Mesendoderm (in vitro differentiated cells): Measurements from ENCODE around the gene STX7.
"Not testable (repeated sequence)": the region's sequence is repeated elsewhere in the genome, so short reads cannot be mapped to it uniquely, and the experiment has no call there.

Experiments used
- DNase-seq: peaks from one replicate; pipeline ENCODE4 v3.0.0; 2013
- H2AK5ac ChIP-seq: 2 replicates; pipeline ENCODE4 v1.6.1; 2013; ENCODE audit warnings: low read length, inconsistent platforms
- H2BK120ac ChIP-seq: 2 replicates; pipeline ENCODE4 v1.6.1; 2013; ENCODE audit warnings: low read depth, mild to moderate bottlenecking, low read length, moderate library complexity, mixed read lengths
- H2BK15ac ChIP-seq: replicated peaks from 2 replicates; pipeline ENCODE4 v1.6.1; 2013; ENCODE audit warnings: low read depth, mild to moderate bottlenecking, moderate library complexity
- H2BK5ac ChIP-seq: 2 replicates; pipeline ENCODE4 v1.6.1; 2013; ENCODE audit warnings: low read length, inconsistent platforms
- H3K18ac ChIP-seq: 2 replicates; pipeline ENCODE4 v1.6.1; 2013; ENCODE audit warnings: mild to moderate bottlenecking, low read length, mixed read lengths
- H3K23ac ChIP-seq: one replicate; pipeline ENCODE4 v1.6.1; 2013; ENCODE audit warnings: low read length
- H3K27ac ChIP-seq: 2 replicates; pipeline ENCODE4 v1.5.1; 2013; ENCODE audit warnings: low read depth, mild to moderate bottlenecking, inconsistent platforms, low read length, moderate library complexity
- H3K27me3 ChIP-seq: 2 replicates; pipeline ENCODE4 v1.6.1; 2013; ENCODE audit warnings: low read length, control low read depth, mild to moderate bottlenecking, inconsistent platforms; ENCODE audit not compliant: insufficient read depth, poor library complexity
- H3K36me3 ChIP-seq: 2 replicates; pipeline ENCODE4 v1.6.1; 2013; ENCODE audit warnings: low read length, inconsistent platforms; ENCODE audit not compliant: control insufficient read depth, insufficient read depth
- H3K4ac ChIP-seq: one replicate; pipeline ENCODE4 v1.6.1; 2013; ENCODE audit warnings: low read depth, mild to moderate bottlenecking, low read length, moderate library complexity
- H3K4me1 ChIP-seq: 2 replicates; pipeline ENCODE4 v1.6.1; 2013; ENCODE audit warnings: low read depth, low read length, inconsistent platforms; ENCODE audit not compliant: control insufficient read depth
- H3K4me2 ChIP-seq: 2 replicates; pipeline ENCODE4 v1.6.1; 2013; ENCODE audit warnings: low read length
- H3K4me3 ChIP-seq: 2 replicates; pipeline ENCODE4 v1.5.1; 2013; ENCODE audit warnings: mild to moderate bottlenecking, low read length
- H3K56ac ChIP-seq: one replicate; pipeline ENCODE4 v1.6.1; 2013; ENCODE audit warnings: low read length
- H3K79me1 ChIP-seq: 2 replicates; pipeline ENCODE4 v1.6.1; 2013; ENCODE audit warnings: low read length, inconsistent platforms
- H3K79me2 ChIP-seq: 2 replicates; pipeline ENCODE4 v1.6.1; 2013; ENCODE audit warnings: mild to moderate bottlenecking, low read length; ENCODE audit not compliant: control insufficient read depth, insufficient read depth
- H3K9ac ChIP-seq: 2 replicates; pipeline ENCODE4 v1.6.1; 2013; ENCODE audit warnings: low read length, inconsistent platforms
- H4K5ac ChIP-seq: one replicate; pipeline ENCODE4 v1.6.1; 2013; ENCODE audit warnings: low read length
- H4K8ac ChIP-seq: one replicate; pipeline ENCODE4 v1.6.1; 2013; ENCODE audit warnings: low read depth, mild to moderate bottlenecking, control low read depth, low read length, moderate library complexity
- WGBS: extraction: QIAGEN DNeasy Blood & Tissue Kit; methylation state at CpG from one replicate; pipeline ENCODE4 v1.1.7; 2013; ENCODE audit warnings: low lambda C conversion rate, missing lambda C conversion rate; ENCODE audit not compliant: insufficient coverage; ENCODE audit errors: extremely low coverage; 5-methylcytosine and 5-hydroxymethylcytosine counted together

STX7 gene

DNA sequence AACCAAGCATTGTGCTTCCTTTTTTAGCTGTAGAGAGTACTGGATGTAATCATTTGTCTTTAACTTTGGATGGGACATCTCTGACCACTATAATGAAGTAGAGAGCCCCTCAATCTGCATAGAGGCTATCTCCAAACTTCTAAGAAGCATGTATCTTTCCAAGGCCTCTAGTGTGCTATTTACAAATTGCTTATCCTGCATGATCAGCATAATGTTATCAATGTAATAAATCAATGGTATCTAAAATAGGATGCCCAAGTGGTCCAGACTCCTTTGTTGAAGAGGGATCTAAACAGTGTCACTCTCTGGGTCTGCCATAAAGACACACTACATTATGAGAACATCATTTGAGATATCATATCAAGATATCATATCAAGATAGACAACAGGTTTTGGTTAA is 31.9 kb upstream of the STX7 start:
- Histone ChIP-seq H3K79me1 (no peaks in the 10 kb centered on the region), H3K4me3 (no peak overlapping the region), H3K4ac (no peak overlapping the region), H3K9ac (no peak overlapping the region), H3K56ac (no peak overlapping the region), H3K18ac (no peak overlapping the region), H3K4me2 (no peak overlapping the region), H3K27ac (no peak overlapping the region), H3K27me3 (no peaks in the 10 kb centered on the region), H3K79me2 (no peaks in the 10 kb centered on the region), H2BK5ac (no peak overlapping the region), H2BK120ac (no peak overlapping the region), H3K4me1 (no peaks in the 10 kb centered on the region), H2AK5ac (no peak overlapping the region), H2BK15ac (no peak overlapping the region), H4K8ac (no peak overlapping the region), H4K5ac (no peak overlapping the region), H3K23ac (no peak overlapping the region), H3K36me3 (no peaks in the 10 kb centered on the region)
- DNase-seq, result no peak

GRCh38 chr6:132537977-132538376 is 25.1 kb upstream of the STX7 start, which contains the start of gene TAAR9:
Gene TAAR9, plus strand, starts transcription at chr6:132538277. Its CDS starts 13 bp downstream, at chr6:132538290.
- H2AK5ac ChIP-seq, result no peak within 1 kb of the TSS
- H3K79me2 ChIP-seq, result no peaks in the 10 kb centered on the region
- no peaks in the 10 kb centered on the region for H3K27me3 ChIP-seq
- no peak within 1 kb of the TSS for H3K4ac ChIP-seq
- no peak within 1 kb of the TSS for H3K56ac ChIP-seq
- H3K18ac ChIP-seq, result no peak within 1 kb of the TSS
- no peak for DNase-seq
- H3K4me2 ChIP-seq, result no peak within 1 kb of the TSS
- no peak within 1 kb of the TSS for H3K23ac ChIP-seq
- no peaks in the 10 kb centered on the region for H3K4me1 ChIP-seq
- no peak within 1 kb of the TSS for H3K27ac ChIP-seq
- no peaks in the 10 kb centered on the region for H3K79me1 ChIP-seq
- no CpG with 5 or more reads among the region's 4 CpGs for WGBS
- no peak within 1 kb of the TSS for H2BK5ac ChIP-seq
- H3K9ac ChIP-seq, result no peak within 1 kb of the TSS
- H2BK120ac ChIP-seq, result no peak within 1 kb of the TSS
- H2BK15ac ChIP-seq, result no peak within 1 kb of the TSS
- no peak within 1 kb of the TSS for H3K4me3 ChIP-seq
- H4K8ac ChIP-seq, result no peak within 1 kb of the TSS
- no peaks in the 10 kb centered on the region for H3K36me3 ChIP-seq
- H4K5ac ChIP-seq, result no peak within 1 kb of the TSS

- H3K23ac ChIP-seq, result no peak overlapping the region
- H3K36me3 ChIP-seq, result no peaks in the 10 kb centered on the region
- no peak overlapping the region for H2AK5ac ChIP-seq
- H3K27me3 ChIP-seq, result no peaks in the 10 kb centered on the region
- no peak overlapping the region for H3K9ac ChIP-seq
- no peaks in the 10 kb centered on the region for H3K79me1 ChIP-seq
- no peak overlapping the region for H4K5ac ChIP-seq
- no peak overlapping the region for H3K4ac ChIP-seq
- no peak for DNase-seq
- no peak overlapping the region for H3K4me2 ChIP-seq
- H4K8ac ChIP-seq, result no peak overlapping the region
- H2BK120ac ChIP-seq, result no peak overlapping the region
- H3K27ac ChIP-seq, result no peak overlapping the region
- no peaks in the 10 kb centered on the region for H3K79me2 ChIP-seq
- H3K4me3 ChIP-seq, result no peak overlapping the region
- no CpG with 5 or more reads among the region's 3 CpGs for WGBS
- H2BK5ac ChIP-seq, result no peak overlapping the region
- no peak overlapping the region for H3K56ac ChIP-seq
- H2BK15ac ChIP-seq, result no peak overlapping the region
- no peak overlapping the region for H3K18ac ChIP-seq
- H3K4me1 ChIP-seq, result no peaks in the 10 kb centered on the region
Measured at GRCh38 chr6:132537145-132537544, 24.2 kb upstream of the STX7 start.

- H3K79me1 ChIP-seq, H3K79me2 ChIP-seq, H2BK5ac ChIP-seq, H3K4me3 ChIP-seq, H3K56ac ChIP-seq, H4K8ac ChIP-seq, H4K5ac ChIP-seq, H2AK5ac ChIP-seq, H3K18ac ChIP-seq, H3K23ac ChIP-seq, H3K4me1 ChIP-seq, DNase-seq, H3K4ac ChIP-seq, H3K9ac ChIP-seq, H2BK15ac ChIP-seq, H3K27me3 ChIP-seq, H2BK120ac ChIP-seq, H3K4me2 ChIP-seq, H3K27ac ChIP-seq, H3K36me3 ChIP-seq: not testable (repeated sequence)
- no CpG with 5 or more reads among the region's 2 CpGs for WGBS
Measured at GRCh38 chr6:132534546-132534945, 21.6 kb upstream of the STX7 start.

- no peak overlapping the region for H4K8ac ChIP-seq
- H3K27ac ChIP-seq, result no peak overlapping the region
- DNase-seq, result peak; percentile 75
- no peaks in the 10 kb centered on the region for H3K4me1 ChIP-seq
- no peak overlapping the region for H2BK120ac ChIP-seq
- no peak overlapping the region for H3K23ac ChIP-seq
- no peaks in the 10 kb centered on the region for H3K79me2 ChIP-seq
- no peaks in the 10 kb centered on the region for H3K36me3 ChIP-seq
- no peak overlapping the region for H3K4me2 ChIP-seq
- no peak overlapping the region for H2BK15ac ChIP-seq
- no peak overlapping the region for H4K5ac ChIP-seq
- no peak overlapping the region for H3K4ac ChIP-seq
- H3K56ac ChIP-seq, result peak overlapping the region; percentile 54
- no peak overlapping the region for H3K4me3 ChIP-seq
- WGBS, result no CpG with 5 or more reads among the region's 9 CpGs
- H2BK5ac ChIP-seq, result no peak overlapping the region
- H3K18ac ChIP-seq, result no peak overlapping the region
- no peak overlapping the region for H2AK5ac ChIP-seq
- H3K79me1 ChIP-seq, result no peaks in the 10 kb centered on the region
- peak overlapping the region; percentile 39 for H3K9ac ChIP-seq
- no peaks in the 10 kb centered on the region for H3K27me3 ChIP-seq
Measured at GRCh38 chr6:132530293-132530974, 17.5 kb upstream of the STX7 start.

GRCh38 chr6:132527791-132528190 is 14.9 kb upstream of the STX7 start:
- H3K4ac ChIP-seq, result no peak overlapping the region
- no peak overlapping the region for H2AK5ac ChIP-seq
- H3K27ac ChIP-seq, result no peak overlapping the region
- no peak for DNase-seq
- no peaks in the 10 kb centered on the region for H3K79me1 ChIP-seq
- H3K4me2 ChIP-seq, result no peak overlapping the region
- no peaks in the 10 kb centered on the region for H3K79me2 ChIP-seq
- no peak overlapping the region for H3K4me3 ChIP-seq
- no peak overlapping the region for H2BK15ac ChIP-seq
- no peaks in the 10 kb centered on the region for H3K27me3 ChIP-seq
- H2BK5ac ChIP-seq, result no peak overlapping the region
- no peak overlapping the region for H2BK120ac ChIP-seq
- no peak overlapping the region for H3K56ac ChIP-seq
- no peaks in the 10 kb centered on the region for H3K36me3 ChIP-seq
- no peak overlapping the region for H3K23ac ChIP-seq
- no peaks in the 10 kb centered on the region for H3K4me1 ChIP-seq
- no peak overlapping the region for H4K8ac ChIP-seq
- no CpG with 5 or more reads among the region's 6 CpGs for WGBS
- H4K5ac ChIP-seq, result no peak overlapping the region
- no peak overlapping the region for H3K9ac ChIP-seq
- H3K18ac ChIP-seq, result no peak overlapping the region
